Measurements from ENCODE around the gene LMBR1. TPM values are rescaled to one million over a fixed set of nuclear protein-coding genes. Genes with fewer than 3 reads are reported as not detected.

Gene LMBR1
- total RNA-seq, 1 donor from 2014 or later = 69.1 TPM

DNA sequence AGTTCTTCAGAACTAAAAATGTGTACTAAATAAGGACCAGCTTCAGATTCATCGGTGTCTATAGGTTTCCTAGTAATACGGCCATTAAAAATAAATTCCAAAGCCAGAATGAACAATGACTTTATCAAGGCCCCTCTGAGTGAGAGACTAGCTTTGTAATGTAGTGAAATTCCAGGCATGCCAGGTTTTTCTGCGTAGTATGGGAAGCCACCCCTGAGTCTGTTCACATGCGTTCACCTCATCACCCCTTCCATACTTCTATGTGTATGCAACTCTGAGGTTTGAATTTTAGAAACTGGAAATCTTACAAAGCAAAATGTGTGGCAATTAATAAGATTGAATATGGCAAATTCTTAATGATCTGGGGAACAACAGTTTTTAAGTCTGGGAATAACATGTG is 227.9 kb downstream of the LMBR1 start:
- Mint-ChIP-seq H3K4me1 (ENCODE audit: unreplicated experiment) (peaks cover 19% of the 10 kb centered on the region), H3K4me3 (peak overlapping the region; percentile 22), H3K27ac (peak overlapping the region; percentile 76), H3K36me3 (peaks cover 8% of the 10 kb centered on the region), H3K9me3 (no peaks in the 10 kb centered on the region), H3K27me3 (no peaks in the 10 kb centered on the region)
- no peak for DNase-seq (ENCODE audit: extremely low spot score, unreplicated experiment)
- TF ChIP-seq, protein P1, sequence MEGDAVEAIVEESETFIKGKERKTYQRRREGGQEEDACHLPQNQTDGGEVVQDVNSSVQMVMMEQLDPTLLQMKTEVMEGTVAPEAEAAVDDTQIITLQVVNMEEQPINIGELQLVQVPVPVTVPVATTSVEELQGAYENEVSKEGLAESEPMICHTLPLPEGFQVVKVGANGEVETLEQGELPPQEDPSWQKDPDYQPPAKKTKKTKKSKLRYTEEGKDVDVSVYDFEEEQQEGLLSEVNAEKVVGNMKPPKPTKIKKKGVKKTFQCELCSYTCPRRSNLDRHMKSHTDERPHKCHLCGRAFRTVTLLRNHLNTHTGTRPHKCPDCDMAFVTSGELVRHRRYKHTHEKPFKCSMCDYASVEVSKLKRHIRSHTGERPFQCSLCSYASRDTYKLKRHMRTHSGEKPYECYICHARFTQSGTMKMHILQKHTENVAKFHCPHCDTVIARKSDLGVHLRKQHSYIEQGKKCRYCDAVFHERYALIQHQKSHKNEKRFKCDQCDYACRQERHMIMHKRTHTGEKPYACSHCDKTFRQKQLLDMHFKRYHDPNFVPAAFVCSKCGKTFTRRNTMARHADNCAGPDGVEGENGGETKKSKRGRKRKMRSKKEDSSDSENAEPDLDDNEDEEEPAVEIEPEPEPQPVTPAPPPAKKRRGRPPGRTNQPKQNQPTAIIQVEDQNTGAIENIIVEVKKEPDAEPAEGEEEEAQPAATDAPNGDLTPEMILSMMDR (conservative IDR thresholded peaks at IDR 0.05) = no peak

DNA sequence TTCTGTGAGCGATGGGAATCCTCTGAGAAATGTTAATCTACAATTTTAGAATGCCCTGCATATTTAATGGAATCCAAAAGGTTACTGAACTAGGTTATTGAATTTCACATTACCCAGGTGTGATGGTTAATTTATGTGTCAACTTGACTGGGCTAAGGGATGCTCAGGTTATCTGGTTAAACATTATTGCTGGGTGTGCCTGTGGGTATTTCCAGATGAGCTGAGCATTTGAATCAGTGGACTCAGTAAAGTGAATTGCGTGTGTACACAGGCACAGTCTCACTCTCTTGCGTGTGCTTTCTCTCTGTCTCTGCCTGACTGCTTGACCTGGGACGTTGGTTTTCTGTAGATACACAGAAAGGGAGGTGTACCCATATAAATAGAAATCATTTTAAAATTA is 230.7 kb downstream of the LMBR1 start:
- TF ChIP-seq, protein P1 (conservative IDR thresholded peaks at IDR 0.05) = no peak
- peak overlapping the region; percentile 21 for H3K27ac Mint-ChIP-seq
- no peaks in the 10 kb centered on the region for H3K9me3 Mint-ChIP-seq
- H3K4me1 Mint-ChIP-seq (ENCODE audit: unreplicated experiment) = peaks cover 12% of the 10 kb centered on the region
- H3K4me3 Mint-ChIP-seq = no peak overlapping the region
- H3K27me3 Mint-ChIP-seq = no peaks in the 10 kb centered on the region
- DNase-seq (ENCODE audit: extremely low spot score, unreplicated experiment) = no peak
- H3K36me3 Mint-ChIP-seq = no peaks in the 10 kb centered on the region

DNA sequence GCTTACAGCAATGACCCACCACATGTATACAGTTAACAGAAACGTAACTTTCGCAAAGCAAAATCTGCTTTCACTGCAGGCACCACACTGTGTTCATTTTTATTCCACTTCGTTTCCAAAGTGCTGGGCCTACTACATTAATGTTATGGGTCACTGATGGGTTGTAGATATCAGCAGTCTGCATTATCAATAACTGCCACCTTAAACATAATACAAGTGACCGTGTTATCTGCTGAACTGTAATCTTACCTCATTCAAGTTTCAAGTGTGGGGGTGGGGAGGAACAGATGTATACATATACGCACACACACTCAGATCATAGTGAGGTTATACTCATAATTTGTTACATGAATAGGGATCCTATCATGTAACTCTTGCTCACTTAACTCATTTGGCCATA is 231.3 kb downstream of the LMBR1 start:
- no peak overlapping the region for H3K4me3 Mint-ChIP-seq
- H3K27ac Mint-ChIP-seq = no peak overlapping the region
- H3K27me3 Mint-ChIP-seq = no peaks in the 10 kb centered on the region
- TF ChIP-seq, protein P1 (conservative IDR thresholded peaks at IDR 0.05) = no peak
- no peaks in the 10 kb centered on the region for H3K36me3 Mint-ChIP-seq
- H3K4me1 Mint-ChIP-seq (ENCODE audit: unreplicated experiment) = peaks cover 10% of the 10 kb centered on the region
- no peak for DNase-seq (ENCODE audit: extremely low spot score, unreplicated experiment)
- no peaks in the 10 kb centered on the region for H3K9me3 Mint-ChIP-seq

DNA sequence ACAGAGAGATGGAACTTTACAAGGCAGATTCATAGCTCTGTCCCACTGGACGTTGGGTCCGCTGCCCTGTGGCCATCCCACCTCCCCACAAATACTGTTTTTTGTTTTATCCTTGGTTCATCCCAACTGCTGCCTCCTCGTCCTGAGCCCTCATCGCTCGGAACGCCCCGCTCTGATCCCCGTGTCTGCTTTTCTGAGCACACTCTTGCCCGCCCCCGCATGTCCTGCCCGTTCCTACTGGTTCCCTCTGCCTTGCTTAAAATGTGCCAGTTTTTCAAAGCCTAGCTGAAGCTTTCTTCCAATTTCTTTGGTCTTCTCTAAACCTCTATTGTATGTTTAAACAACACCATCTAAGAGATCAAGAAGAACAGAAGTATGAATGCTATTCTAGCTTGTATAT is 233.0 kb downstream of the LMBR1 start:
- Mint-ChIP-seq H3K27ac (no peak overlapping the region), H3K36me3 (no peaks in the 10 kb centered on the region), H3K27me3 (no peaks in the 10 kb centered on the region), H3K9me3 (no peaks in the 10 kb centered on the region), H3K4me3 (no peak overlapping the region), H3K4me1 (ENCODE audit: unreplicated experiment) (peaks cover 2% of the 10 kb centered on the region)
- DNase-seq (ENCODE audit: extremely low spot score, unreplicated experiment) = no peak
- TF ChIP-seq, protein P1 (conservative IDR thresholded peaks at IDR 0.05) = no peak

DNA sequence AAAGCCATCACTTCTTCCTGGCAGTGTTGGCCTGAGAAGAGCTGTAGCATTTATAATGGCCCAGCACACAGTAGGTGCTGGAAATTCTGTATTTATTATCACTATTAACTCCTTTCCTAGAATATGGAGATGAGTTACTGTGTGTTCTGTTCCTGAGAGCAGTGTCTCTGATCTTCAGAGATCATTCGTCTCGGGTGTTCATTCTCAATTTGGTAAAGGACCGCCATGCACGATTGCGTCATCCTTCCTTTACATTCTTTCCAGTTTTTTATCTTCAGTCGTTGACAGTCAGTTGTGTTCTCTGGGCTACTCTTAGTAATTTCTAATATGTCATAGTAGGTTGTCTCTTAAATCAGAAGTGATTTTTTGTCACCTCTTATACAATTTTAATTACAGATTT is 233.8 kb downstream of the LMBR1 start:
- Mint-ChIP-seq H3K4me1 (ENCODE audit: unreplicated experiment) (no peaks in the 10 kb centered on the region), H3K4me3 (no peak overlapping the region), H3K36me3 (no peaks in the 10 kb centered on the region), H3K27me3 (no peaks in the 10 kb centered on the region), H3K9me3 (no peaks in the 10 kb centered on the region), H3K27ac (no peak overlapping the region)
- TF ChIP-seq, protein P1 (conservative IDR thresholded peaks at IDR 0.05) = no peak
- no peak for DNase-seq (ENCODE audit: extremely low spot score, unreplicated experiment)

DNA sequence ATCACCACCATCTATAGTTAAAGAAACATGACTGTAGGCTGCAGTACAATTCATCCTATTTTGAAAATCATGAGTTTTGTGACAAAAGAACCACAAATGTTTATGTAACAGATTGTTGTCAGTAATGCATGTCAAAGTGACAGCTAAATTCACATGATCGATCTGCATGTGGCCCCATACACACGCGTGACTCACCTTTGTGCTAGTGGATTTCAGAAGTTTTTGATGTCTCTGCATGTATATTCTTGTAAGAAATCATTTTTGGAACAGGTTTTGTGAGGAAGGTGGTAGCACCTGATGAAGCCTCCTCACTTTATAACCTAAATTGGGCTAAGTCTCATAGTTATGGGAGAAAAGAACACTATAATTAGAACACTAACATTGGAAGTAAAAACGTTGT is 235.3 kb downstream of the LMBR1 start:
- TF ChIP-seq, protein P1 (conservative IDR thresholded peaks at IDR 0.05) = no peak
- H3K36me3 Mint-ChIP-seq = no peaks in the 10 kb centered on the region
- no peak for DNase-seq (ENCODE audit: extremely low spot score, unreplicated experiment)
- H3K27me3 Mint-ChIP-seq = no peaks in the 10 kb centered on the region
- H3K9me3 Mint-ChIP-seq = no peaks in the 10 kb centered on the region
- H3K4me1 Mint-ChIP-seq (ENCODE audit: unreplicated experiment) = no peaks in the 10 kb centered on the region
- H3K4me3 Mint-ChIP-seq = no peak overlapping the region
- H3K27ac Mint-ChIP-seq = no peak overlapping the region

Data from type B pancreatic cell (in vitro differentiated cells).